ENCODE results near the gene RAET1G.

DNA sequence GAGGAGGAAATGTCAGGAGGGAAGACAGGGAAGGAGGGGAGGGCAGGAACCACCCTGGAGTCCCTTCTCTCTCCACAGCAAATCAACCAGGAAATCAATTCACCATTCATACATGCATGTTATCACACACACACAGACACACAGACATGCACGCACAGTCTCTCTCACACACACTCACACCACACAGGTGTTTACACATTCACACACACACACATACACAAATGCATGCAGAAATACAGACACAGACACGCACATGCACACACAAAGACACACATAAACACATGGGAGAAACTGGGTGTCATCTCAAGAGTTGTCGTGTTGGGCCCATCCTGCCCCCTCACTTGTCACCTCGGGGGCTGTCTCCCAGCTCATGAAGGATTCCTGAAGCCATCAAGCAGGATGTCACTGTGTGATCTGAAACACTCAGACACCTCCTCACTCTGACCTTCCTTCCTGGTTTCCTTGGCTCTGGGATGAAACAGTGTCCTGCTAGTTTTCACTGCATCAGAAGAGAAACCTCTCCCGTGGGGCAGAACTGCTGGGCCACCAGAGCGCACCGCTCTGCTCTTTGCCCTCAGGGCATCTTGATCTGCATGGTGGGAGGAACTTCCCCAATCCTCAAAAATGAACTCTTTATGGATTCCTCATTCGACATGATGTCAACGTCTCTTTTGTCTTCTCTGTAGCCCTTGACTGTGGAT is 9.2 kb downstream of the RAET1G start:
- TF ChIP-seq CHD4 (IDR thresholded peaks at IDR 0.05; ENCODE audit: borderline replicate concordance, low read length) (no peak), RAD21 (CRISPR knock-in tag; IDR thresholded peaks at IDR 0.05) (no peak), ZNF562 (CRISPR knock-in tag; IDR thresholded peaks at IDR 0.05; ENCODE audit: borderline replicate concordance) (no peak), YY1 (IDR thresholded peaks at IDR 0.05; ENCODE audit: insufficient read depth, insufficient replicate concordance, low read depth, low read length) (no peak), CTCF (CRISPR knock-in tag; IDR thresholded peaks at IDR 0.05) (no peak), ESRRA (CRISPR knock-in tag; IDR thresholded peaks at IDR 0.05; ENCODE audit: low read depth) (no peak), CREB1 (IDR thresholded peaks at IDR 0.05) (no peak), CREB1 (CRISPR knock-in tag; IDR thresholded peaks at IDR 0.05) (no peak), ZNF274 (CRISPR knock-in tag; IDR thresholded peaks at IDR 0.05) (no peak), ZNF451 (CRISPR knock-in tag; IDR thresholded peaks at IDR 0.05) (no peak), E2F2 (CRISPR knock-in tag; IDR thresholded peaks at IDR 0.05; ENCODE audit: borderline replicate concordance) (no peak), HDAC6 (IDR thresholded peaks at IDR 0.05; ENCODE audit: low read depth, low read length) (no peak)
- TF ChIP-seq, protein P1, sequence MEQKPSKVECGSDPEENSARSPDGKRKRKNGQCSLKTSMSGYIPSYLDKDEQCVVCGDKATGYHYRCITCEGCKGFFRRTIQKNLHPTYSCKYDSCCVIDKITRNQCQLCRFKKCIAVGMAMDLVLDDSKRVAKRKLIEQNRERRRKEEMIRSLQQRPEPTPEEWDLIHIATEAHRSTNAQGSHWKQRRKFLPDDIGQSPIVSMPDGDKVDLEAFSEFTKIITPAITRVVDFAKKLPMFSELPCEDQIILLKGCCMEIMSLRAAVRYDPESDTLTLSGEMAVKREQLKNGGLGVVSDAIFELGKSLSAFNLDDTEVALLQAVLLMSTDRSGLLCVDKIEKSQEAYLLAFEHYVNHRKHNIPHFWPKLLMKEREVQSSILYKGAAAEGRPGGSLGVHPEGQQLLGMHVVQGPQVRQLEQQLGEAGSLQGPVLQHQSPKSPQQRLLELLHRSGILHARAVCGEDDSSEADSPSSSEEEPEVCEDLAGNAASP (CRISPR knock-in tag; IDR thresholded peaks at IDR 0.05; ENCODE audit: borderline replicate concordance) = no peak
- TF ChIP-seq, protein P2, sequence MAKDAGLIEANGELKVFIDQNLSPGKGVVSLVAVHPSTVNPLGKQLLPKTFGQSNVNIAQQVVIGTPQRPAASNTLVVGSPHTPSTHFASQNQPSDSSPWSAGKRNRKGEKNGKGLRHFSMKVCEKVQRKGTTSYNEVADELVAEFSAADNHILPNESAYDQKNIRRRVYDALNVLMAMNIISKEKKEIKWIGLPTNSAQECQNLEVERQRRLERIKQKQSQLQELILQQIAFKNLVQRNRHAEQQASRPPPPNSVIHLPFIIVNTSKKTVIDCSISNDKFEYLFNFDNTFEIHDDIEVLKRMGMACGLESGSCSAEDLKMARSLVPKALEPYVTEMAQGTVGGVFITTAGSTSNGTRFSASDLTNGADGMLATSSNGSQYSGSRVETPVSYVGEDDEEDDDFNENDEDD (CRISPR knock-in tag; IDR thresholded peaks at IDR 0.05; ENCODE audit: borderline replicate concordance) = no peak
- TF ChIP-seq, protein P3, sequence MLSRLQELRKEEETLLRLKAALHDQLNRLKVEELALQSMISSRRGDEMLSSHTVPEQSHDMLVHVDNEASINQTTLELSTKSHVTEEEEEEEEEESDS (CRISPR knock-in tag; IDR thresholded peaks at IDR 0.05; ENCODE audit: borderline replicate concordance) = no peak
